Measurements from ENCODE around the gene MUC13.

- no peak for TF ChIP-seq CTCF (IDR thresholded peaks at IDR 0.05; ENCODE audit: borderline replicate concordance, extremely low read depth, low read length, poor library complexity, severe bottlenecking)
- TF ChIP-seq EZH2 (IDR thresholded peaks at IDR 0.05; ENCODE audit: borderline replicate concordance, low read depth, low read length, severe bottlenecking): no peak
Measured at GRCh38 chr3:124974691-124975090, 40.1 kb upstream of the MUC13 start.
